Measurements from ENCODE around the gene DCAF12. TPM values are rescaled to one million over a fixed set of nuclear protein-coding genes. Genes with fewer than 3 reads are reported as not detected.
A peak's percentile ranks its signal among the peaks of the same experiment; 100 is the strongest.

Gene DCAF12
- total RNA-seq, 4 donors from 2014 or later: 17.0 to 24.8 (median 21.5) TPM

- Histone ChIP-seq H3K36me3 (peaks cover 0 to 61% (median 0%) of the 10 kb centered on the region in 3 donors), H3K27me3 (no peaks in the 10 kb centered on the region), H3K4me3 (no peak overlapping the region), H3K27ac (no peak overlapping the region), H3K9me3 (no peaks in the 10 kb centered on the region), H3K4me1 (no peaks in the 10 kb centered on the region)
- no peak for TF ChIP-seq CTCF (IDR thresholded peaks at IDR 0.05)
- TF ChIP-seq POLR2A (IDR thresholded peaks at IDR 0.05): no peak
- DNase-seq: no peak
These were observed 39.6 kb downstream of the DCAF12 start for GRCh38 chr9:34086864-34087263.

GRCh38 chr9:34085581-34086500 lies 40.7 kb downstream of the DCAF12 start:
- H3K4me3 ChIP-seq: no peak overlapping the region
- peak overlapping the region in 2 of 4 donors; percentile 8 to 48 for H3K27ac ChIP-seq

GRCh38 chr9:34084562-34084961 lies 41.9 kb downstream of the DCAF12 start:
- Histone ChIP-seq H3K9me3 (no peaks in the 10 kb centered on the region), H3K4me1 (no peaks in the 10 kb centered on the region), H3K27ac (peak overlapping the region in 2 of 4 donors; percentile 30 to 48), H3K36me3 (peaks cover 0 to 38% (median 0%) of the 10 kb centered on the region in 3 donors), H3K4me3 (no peak overlapping the region), H3K27me3 (no peaks in the 10 kb centered on the region)
- DNase-seq: no peak
- TF ChIP-seq POLR2A (IDR thresholded peaks at IDR 0.05): no peak
- TF ChIP-seq CTCF (IDR thresholded peaks at IDR 0.05): no peak

More at GRCh38 chr9:34085581-34086500, 40.7 kb downstream of the DCAF12 start:
- TF ChIP-seq CTCF (IDR thresholded peaks at IDR 0.05): no peak
- no peak for TF ChIP-seq POLR2A (IDR thresholded peaks at IDR 0.05)
- Histone ChIP-seq H3K36me3 (peaks cover 0 to 51% (median 0%) of the 10 kb centered on the region in 3 donors), H3K27me3 (no peaks in the 10 kb centered on the region), H3K9me3 (no peaks in the 10 kb centered on the region), H3K4me1 (no peaks in the 10 kb centered on the region)
- no peak for DNase-seq

GRCh38 chr9:34079181-34079580 lies 47.3 kb downstream of the DCAF12 start:
- H3K27ac ChIP-seq: no peak overlapping the region
- H3K4me1 ChIP-seq: no peaks in the 10 kb centered on the region
- H3K36me3 ChIP-seq: no peaks in the 10 kb centered on the region
- no peaks in the 10 kb centered on the region for H3K27me3 ChIP-seq
- H3K9me3 ChIP-seq: no peaks in the 10 kb centered on the region
- no peak overlapping the region for H3K4me3 ChIP-seq
- DNase-seq: no peak
- no peak for TF ChIP-seq POLR2A (IDR thresholded peaks at IDR 0.05)
- no peak for TF ChIP-seq CTCF (IDR thresholded peaks at IDR 0.05)

- TF ChIP-seq POLR2A (IDR thresholded peaks at IDR 0.05) (no peak), CTCF (IDR thresholded peaks at IDR 0.05) (no peak)
- DNase-seq: peak in 1 of 3 donors; percentile 68
- peak overlapping the region in 1 of 4 donors; percentile 4 for H3K27ac ChIP-seq
These were observed 53.5 kb downstream of the DCAF12 start for GRCh38 chr9:34072868-34073590.

More at GRCh38 chr9:34072868-34073590, 53.5 kb downstream of the DCAF12 start:
- H3K27me3 ChIP-seq: no peaks in the 10 kb centered on the region
- H3K9me3 ChIP-seq: no peaks in the 10 kb centered on the region
- no peak overlapping the region for H3K4me3 ChIP-seq
- peaks cover 0 to 19% (median 0%) of the 10 kb centered on the region in 4 donors for H3K4me1 ChIP-seq
- H3K36me3 ChIP-seq: no peaks in the 10 kb centered on the region

Data from Peyer's patch (tissue), 4 donors.